CD4-positive, alpha-beta T cell treated with Interferon gamma for 1 hour (primary cell): ENCODE data around the gene CYB561D1.
"Not testable (repeated sequence)": the region's sequence is repeated elsewhere in the genome, so short reads cannot be mapped to it uniquely, and the experiment has no call there.

Experiments used
- DNase-seq: peaks from one replicate; pipeline ENCODE4 v3.0.0-alpha.2; 2020

CYB561D1 gene

GRCh38 chr1:109493805-109494539, at the start of gene CYB561D1:
Gene CYB561D1 (plus strand): TSS chr1:109494094. CDS start chr1:109494140, 46 bp downstream.
- peak; percentile 85 for DNase-seq

GRCh38 chr1:109444346-109444745, 49.5 kb upstream of the CYB561D1 start:
- DNase-seq = no peak

- DNase-seq = not testable (repeated sequence)
Measured at GRCh38 chr1:109445949-109446695, 47.8 kb upstream of the CYB561D1 start.

GRCh38 chr1:109447524-109447923, 46.4 kb upstream of the CYB561D1 start:
- no peak for DNase-seq

- no peak for DNase-seq
Measured at GRCh38 chr1:109454497-109455133, 39.3 kb upstream of the CYB561D1 start.

- no peak for DNase-seq
Measured at GRCh38 chr1:109457819-109458218, 36.1 kb upstream of the CYB561D1 start.

GRCh38 chr1:109466125-109466451, 27.8 kb upstream of the CYB561D1 start:
- no peak for DNase-seq

GRCh38 chr1:109466452-109467300, 27.2 kb upstream of the CYB561D1 start, which contains the start of gene SYPL2:
Gene SYPL2 (plus strand): TSS chr1:109466546. CDS start chr1:109466844, 298 bp downstream.
- DNase-seq = no peak

- DNase-seq = no peak
Measured at GRCh38 chr1:109467301-109467777, 26.6 kb upstream of the CYB561D1 start.

GRCh38 chr1:109468061-109468460, 25.8 kb upstream of the CYB561D1 start:
- DNase-seq = no peak

GRCh38 chr1:109468903-109469302, 25.0 kb upstream of the CYB561D1 start:
- no peak for DNase-seq

GRCh38 chr1:109470245-109470644, 23.6 kb upstream of the CYB561D1 start:
- no peak for DNase-seq

- no peak for DNase-seq
Measured at GRCh38 chr1:109472779-109473178, 21.1 kb upstream of the CYB561D1 start.

- not testable (repeated sequence) for DNase-seq
Measured at GRCh38 chr1:109473284-109474057, 20.4 kb upstream of the CYB561D1 start.

- no peak for DNase-seq
Measured at GRCh38 chr1:109474697-109475096, 19.2 kb upstream of the CYB561D1 start.

GRCh38 chr1:109475261-109475660, 18.6 kb upstream of the CYB561D1 start:
- no peak for DNase-seq

- no peak for DNase-seq
Measured at GRCh38 chr1:109476825-109477224, 17.1 kb upstream of the CYB561D1 start.

- no peak for DNase-seq
Measured at GRCh38 chr1:109477821-109478220, 16.1 kb upstream of the CYB561D1 start.

GRCh38 chr1:109478806-109479205, 15.1 kb upstream of the CYB561D1 start:
- DNase-seq = no peak

- DNase-seq = no peak
Measured at GRCh38 chr1:109479311-109479710, 14.6 kb upstream of the CYB561D1 start.

GRCh38 chr1:109479901-109480300, 14.0 kb upstream of the CYB561D1 start:
- DNase-seq = no peak

- DNase-seq = no peak
Measured at GRCh38 chr1:109481646-109482045, 12.2 kb upstream of the CYB561D1 start.
